GM12878 (cell line): ENCODE data around the gene PSMF1.

ENCODE experiments used
- CHD2 ChIP-seq: IDR thresholded peaks from 2 replicates; pipeline ENCODE4 v1.6.1; 2011; ENCODE audit warnings: low read depth, low read length, improper control_type of control experiment, borderline replicate concordance
- CTCF ChIP-seq, 3 experiments: IDR thresholded peaks in 2 of 3; conservative IDR thresholded peaks in 1 of 3; 2 replicates each; pipeline ENCODE4 v1.5.1; 2011; ENCODE audit warnings: low read depth in 3 of 3, low read length in 3 of 3, mild to moderate bottlenecking in 3 of 3, control low read depth in 2 of 3, moderate library complexity in 2 of 3, inconsistent platforms in 1 of 3, mixed read lengths in 1 of 3; ENCODE audit not compliant: control insufficient read depth in 2 of 3, insufficient read depth in 1 of 3; ENCODE audit errors: extremely low read depth in 1 of 3
- GABPA ChIP-seq: IDR thresholded peaks from 2 replicates; pipeline ENCODE4 v1.6.1; 2014; ENCODE audit warnings: antibody characterized with exemption, low read depth, mild to moderate bottlenecking, inconsistent platforms
- IRF3 ChIP-seq: fragments of 450-650 bp; IDR thresholded peaks from 2 replicates; pipeline ENCODE4 v1.6.1; 2014; ENCODE audit warnings: mild to moderate bottlenecking
- JUND ChIP-seq: IDR thresholded peaks from 2 replicates; pipeline ENCODE4 v1.6.1; 2012; ENCODE audit warnings: low read depth, mild to moderate bottlenecking, low read length, improper control_type of control experiment, moderate library complexity
- KLF5 ChIP-seq: fragments of 450-650 bp; IDR thresholded peaks from 2 replicates; pipeline ENCODE4 v1.6.1; 2014; ENCODE audit warnings: mild to moderate bottlenecking; ENCODE audit not compliant: partially characterized antibody
- POLR2AphosphoS2 ChIP-seq: IDR thresholded peaks from 2 replicates; pipeline ENCODE4 v1.6.1; 2011; ENCODE audit warnings: low read depth, mild to moderate bottlenecking, low read length, improper control_type of control experiment, moderate library complexity
- POLR2AphosphoS5 ChIP-seq: IDR thresholded peaks from 2 replicates; pipeline ENCODE4 v1.6.1; 2011; ENCODE audit warnings: mild to moderate bottlenecking, low read length, inconsistent platforms
- SP1 ChIP-seq: IDR thresholded peaks from one replicate; pipeline ENCODE4 v1.6.1; 2011; ENCODE audit warnings: low read depth, low read length
- USF2 ChIP-seq: IDR thresholded peaks from 2 replicates; pipeline ENCODE4 v1.6.1; 2011; ENCODE audit warnings: low read depth, low read length, improper control_type of control experiment, borderline replicate concordance

- no peak for TF ChIP-seq CHD2
- TF ChIP-seq JUND: no peak
- no peak for TF ChIP-seq IRF3
- no peak for TF ChIP-seq CTCF (IDR thresholded peaks at IDR 0.05 in 2 of 3, conservative IDR thresholded peaks at IDR 0.05 in 1 of 3; ENCODE audit: control insufficient read depth in 2 of 3, extremely low read depth in 1 of 3, insufficient read depth in 1 of 3, low read depth in 3 of 3, low read length in 3 of 3)
- TF ChIP-seq USF2: no peak
- no peak for TF ChIP-seq POLR2AphosphoS5
- no peak for TF ChIP-seq POLR2AphosphoS2
- TF ChIP-seq KLF5: no peak
- TF ChIP-seq SP1: no peak
- TF ChIP-seq GABPA: no peak
Measured at GRCh38 chr20:1202762-1203504, 84.5 kb downstream of the PSMF1 start, which contains the start of gene C20orf202.
